Head of caudate nucleus (tissue), 42 donors: ENCODE measurements around the gene BTD.
A peak's percentile ranks its signal among the peaks of the same experiment; 100 is the strongest.

ENCODE experiments used
- DNase-seq, 42 donors: peaks; one replicate each; pipeline versions ENCODE4 v3.0.0 to v3.0.0-alpha.2; 2020 to 2021; ENCODE audit warnings: mixed read lengths in 7 of 42
- intact Hi-C: fragments of 100-400 bp; cut with DNase I; formaldehyde crosslinking; loops from one replicate; pipeline ENCODE4 v1.15.0; 2022

Gene BTD, protein sequence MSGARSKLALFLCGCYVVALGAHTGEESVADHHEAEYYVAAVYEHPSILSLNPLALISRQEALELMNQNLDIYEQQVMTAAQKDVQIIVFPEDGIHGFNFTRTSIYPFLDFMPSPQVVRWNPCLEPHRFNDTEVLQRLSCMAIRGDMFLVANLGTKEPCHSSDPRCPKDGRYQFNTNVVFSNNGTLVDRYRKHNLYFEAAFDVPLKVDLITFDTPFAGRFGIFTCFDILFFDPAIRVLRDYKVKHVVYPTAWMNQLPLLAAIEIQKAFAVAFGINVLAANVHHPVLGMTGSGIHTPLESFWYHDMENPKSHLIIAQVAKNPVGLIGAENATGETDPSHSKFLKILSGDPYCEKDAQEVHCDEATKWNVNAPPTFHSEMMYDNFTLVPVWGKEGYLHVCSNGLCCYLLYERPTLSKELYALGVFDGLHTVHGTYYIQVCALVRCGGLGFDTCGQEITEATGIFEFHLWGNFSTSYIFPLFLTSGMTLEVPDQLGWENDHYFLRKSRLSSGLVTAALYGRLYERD

DNA sequence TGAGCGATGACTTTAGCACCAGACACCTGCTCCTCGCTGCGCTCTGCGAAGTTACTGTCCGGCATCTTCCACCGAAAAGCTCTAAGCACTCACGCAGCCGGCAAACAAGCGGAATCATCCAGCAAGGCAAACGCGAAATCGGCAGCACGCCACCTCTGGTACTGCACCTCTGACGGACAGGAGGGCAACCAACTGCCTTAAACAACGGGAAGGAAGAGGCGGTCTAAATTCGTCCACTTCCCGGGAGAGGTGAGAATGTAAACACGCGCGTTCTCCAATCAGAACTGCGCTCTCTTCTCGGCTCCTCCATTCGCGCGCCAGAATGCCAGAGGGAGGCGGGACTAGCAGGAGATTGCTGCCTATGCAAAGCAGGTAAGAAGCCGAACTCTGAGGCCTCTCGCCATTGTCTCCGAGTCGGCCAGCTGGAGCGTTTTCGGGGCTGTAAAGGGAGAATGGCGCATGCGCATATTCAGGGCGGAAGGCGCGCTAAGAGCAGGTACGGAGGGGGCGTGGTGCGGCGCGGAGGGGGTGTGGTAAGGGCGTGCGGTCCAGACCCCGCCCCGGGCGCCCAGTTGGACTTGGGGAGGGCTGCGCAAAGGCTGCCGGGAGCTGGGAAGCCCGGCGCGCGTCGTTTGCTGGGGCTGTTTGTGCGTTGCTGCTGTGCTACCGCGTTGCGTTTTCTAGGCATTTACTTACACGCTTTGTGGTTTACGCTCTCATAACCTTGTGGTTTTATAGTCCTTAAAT is at the start of gene BTD, which contains the start of gene HACL1:
BTD (plus strand) TSS at position 347 of the 747 bp plus-strand sequence. CDS start 33,695 bp downstream, outside the sequence.
HACL1 (minus strand) TSS at position 171 of the 747 bp plus-strand sequence; CDS start at position 65, 106 bp downstream.
- intact Hi-C loops: no loop called here
- DNase-seq: peak; percentile 94 to 99 (median 98)

DNA sequence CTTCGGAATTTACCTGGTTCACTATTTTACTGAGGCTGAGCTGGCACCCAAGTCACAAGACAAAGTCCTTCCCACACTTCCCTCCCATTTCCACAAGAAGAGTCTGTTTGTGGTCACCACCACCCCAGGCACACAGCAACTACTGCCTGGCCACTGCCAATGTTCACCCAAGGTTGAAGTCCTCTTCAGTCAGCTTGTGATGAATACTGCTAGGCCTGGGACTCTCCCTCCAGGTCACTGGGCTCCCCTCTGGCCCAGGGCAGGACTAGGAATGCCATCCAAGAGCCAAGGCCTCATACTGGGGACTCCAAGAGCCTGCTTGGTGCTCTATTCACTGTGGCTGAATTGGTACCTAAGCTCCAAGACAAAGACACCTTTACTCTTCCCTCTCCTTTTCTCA is 49.6 kb upstream of the BTD start:
- intact Hi-C loops: no loop called here
- no peak for DNase-seq

DNA sequence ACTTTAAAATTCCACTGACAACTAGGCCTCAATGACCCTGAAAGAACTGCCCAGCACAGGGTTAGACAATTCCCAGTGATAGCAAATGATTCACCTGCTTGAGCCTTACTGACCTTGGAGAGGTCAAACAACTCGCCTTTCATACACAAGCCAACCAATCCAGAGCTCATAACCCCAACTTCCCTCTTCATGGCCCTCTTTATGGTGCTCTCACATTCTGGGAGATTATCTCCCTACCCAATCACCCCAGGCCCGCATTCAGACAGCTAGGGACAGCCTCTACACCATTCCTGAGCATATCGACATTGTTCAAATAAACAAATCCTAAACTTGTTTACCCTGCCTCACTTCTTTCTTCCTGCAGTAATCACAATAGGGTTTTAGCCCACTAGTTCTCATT is 47.8 kb upstream of the BTD start:
- no peak for DNase-seq
- intact Hi-C loops: no loop called here

DNA sequence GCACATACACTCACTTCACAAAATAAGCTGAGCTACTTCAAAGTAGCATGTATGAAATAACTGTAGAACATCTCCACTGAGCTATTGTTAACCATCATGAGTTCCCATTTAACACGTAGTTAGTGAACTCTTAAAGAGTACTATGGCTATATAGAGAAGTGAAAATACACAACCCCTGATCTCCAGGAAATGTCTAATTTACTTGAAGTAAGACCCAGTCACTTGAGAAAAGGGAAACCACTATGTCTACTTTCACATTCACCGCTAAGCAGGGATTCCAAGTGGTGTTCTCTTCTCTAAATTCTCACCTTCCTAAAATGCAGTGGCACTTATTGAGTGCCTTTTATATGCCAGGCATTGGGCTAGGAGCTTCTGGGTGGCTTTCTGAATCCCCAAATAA is 45.0 kb upstream of the BTD start:
- intact Hi-C loops: loop anchor here (5.0 kb wide), 1 partner anchor 354 kb away; no protein-coding TSS in a partner anchor
- no peak for DNase-seq

DNA sequence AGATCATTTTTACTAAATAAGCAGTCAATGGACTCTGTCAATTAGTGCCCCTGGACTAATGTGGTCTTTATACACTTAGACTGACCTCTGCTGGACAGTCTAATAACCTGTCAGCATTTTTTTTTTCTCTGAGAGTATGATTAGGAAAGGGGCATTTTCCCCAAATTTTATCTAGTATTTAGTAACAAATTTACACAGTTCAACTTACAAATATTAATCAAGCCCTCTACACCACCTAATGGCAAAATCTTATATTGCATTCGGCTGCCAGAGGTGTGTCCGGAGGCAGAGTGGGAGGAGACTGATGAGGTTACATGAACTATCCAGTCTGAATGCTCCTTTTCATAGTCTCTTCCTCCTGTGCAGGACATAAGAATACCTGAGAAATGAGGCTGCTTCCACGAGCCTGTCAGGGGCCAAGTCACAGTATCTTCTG is 44.0 kb upstream of the BTD start:
- peak in 17 of 42 donors; percentile 9 to 60 (median 30) for DNase-seq
- intact Hi-C loops: loop anchor here (5.0 kb wide), 1 partner anchor 355 kb away; no protein-coding TSS in a partner anchor

DNA sequence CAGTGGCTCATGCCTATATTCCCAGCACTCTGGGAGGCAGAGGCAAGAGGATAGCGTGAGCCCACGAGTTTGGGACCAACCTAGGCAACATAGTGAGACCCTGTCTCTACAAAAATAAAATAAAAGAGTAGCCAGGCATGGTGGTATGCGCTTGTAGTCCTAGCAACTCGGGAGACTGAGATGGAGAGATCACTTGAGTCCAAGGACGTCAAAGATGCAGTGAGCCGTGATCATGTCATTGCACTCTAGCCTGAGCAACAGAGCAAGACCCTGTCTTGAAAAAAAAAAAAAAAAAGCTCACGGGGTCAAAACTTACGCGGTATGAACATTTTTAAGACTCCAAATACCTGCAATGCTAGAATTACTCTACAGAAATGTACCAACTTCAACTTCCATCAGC is 43.0 kb upstream of the BTD start:
- intact Hi-C loops: loop anchor here (5.0 kb wide), 1 partner anchor 356 kb away; no protein-coding TSS in a partner anchor
- DNase-seq: no peak

DNA sequence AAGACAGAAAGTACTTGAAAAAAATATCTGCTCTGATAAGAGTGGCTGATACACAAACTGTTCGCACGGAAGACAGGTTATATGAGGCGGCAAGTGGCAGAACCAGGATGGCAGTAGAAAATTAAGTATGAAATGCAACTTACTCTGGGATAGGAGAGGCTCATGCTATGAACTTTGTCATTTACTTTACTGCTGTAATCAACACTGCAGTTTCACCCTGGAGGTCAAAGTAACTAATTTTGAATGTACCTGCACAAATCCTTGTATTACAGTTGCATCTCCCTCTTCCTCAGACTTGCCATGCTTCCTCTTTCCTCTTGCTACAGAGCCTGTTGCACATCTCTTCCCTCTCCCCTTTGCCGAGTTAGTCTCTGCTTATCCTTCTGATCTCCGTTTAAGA is 39.0 kb upstream of the BTD start:
- intact Hi-C loops: no loop called here
- no peak for DNase-seq

DNA sequence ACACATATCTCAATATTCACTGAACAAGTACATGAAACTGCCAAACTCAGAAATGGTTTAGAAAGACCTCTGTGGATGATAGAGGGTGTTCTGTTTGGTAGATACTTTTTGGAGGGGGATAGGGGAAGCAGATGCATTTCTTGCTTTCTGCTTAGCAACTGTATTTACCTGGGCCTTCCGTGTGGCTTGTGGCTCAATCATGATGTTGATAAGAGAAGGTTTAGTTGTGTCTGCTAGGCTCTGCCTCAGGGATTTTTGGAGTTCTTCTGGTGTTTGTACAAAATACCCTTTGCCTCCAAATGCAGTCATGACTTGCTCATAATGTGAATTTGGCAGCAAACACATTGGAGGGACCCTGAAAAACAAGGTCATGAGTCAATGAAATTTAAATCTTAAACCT is 38.4 kb upstream of the BTD start:
- no peak for DNase-seq
- intact Hi-C loops: no loop called here

DNA sequence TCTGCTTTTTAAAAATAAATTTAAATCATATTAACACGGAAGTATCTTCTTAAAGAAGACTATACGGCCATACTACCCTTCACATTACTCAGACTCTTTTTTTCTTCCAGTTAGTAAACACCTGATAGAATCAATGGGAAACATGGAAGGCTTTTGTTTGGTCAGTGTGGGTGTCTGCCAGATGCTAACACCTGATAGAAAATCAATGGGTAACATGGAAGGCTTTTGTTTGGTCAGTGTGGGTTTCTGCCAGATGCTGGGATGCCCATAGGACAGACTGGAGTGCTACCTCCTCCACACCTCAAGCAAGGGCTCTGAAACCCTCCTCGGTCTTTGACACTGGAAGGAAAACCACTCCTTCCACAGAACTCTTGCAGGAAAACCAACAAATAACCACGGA is 29.4 kb upstream of the BTD start:
- DNase-seq: no peak
- intact Hi-C loops: no loop called here

DNA sequence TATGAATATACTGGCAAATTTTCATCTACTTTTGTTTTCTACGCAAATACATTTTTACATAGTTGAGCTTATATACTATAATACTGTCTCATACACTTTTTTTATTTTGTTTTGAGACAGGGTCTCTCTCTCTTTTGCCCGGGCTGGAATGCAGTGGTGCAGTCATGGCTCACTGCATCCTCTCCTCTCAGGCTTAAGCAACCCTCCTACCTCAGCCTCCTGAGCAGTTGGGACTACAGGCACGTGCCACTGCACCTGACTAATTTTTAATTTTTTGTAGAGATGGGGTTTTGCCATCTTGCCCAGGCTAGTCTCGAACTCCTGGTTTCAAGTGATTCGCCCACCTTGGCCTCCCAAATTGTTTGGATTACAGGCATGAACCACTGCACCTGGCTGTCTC is 26.1 kb upstream of the BTD start:
- intact Hi-C loops: no loop called here
- DNase-seq: no peak

DNA sequence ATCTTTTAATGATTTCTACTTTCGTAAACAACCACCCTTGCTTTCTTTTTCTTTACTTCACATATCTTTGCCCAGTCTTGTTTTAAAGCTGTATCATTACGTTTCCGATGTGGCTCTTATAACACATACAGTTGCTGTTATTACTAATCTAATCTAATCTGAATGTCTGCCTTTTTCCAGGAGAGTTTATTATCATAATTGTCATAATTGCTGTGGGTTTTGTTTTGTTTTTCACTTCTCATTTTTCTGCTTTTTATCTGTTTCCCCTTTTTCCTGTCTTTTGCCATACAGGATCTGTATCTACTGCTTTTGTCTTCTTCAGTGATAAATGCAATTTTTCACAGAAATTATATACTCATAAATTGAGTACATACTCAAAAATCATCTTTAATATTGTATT is 25.1 kb upstream of the BTD start:
- intact Hi-C loops: no loop called here

DNA sequence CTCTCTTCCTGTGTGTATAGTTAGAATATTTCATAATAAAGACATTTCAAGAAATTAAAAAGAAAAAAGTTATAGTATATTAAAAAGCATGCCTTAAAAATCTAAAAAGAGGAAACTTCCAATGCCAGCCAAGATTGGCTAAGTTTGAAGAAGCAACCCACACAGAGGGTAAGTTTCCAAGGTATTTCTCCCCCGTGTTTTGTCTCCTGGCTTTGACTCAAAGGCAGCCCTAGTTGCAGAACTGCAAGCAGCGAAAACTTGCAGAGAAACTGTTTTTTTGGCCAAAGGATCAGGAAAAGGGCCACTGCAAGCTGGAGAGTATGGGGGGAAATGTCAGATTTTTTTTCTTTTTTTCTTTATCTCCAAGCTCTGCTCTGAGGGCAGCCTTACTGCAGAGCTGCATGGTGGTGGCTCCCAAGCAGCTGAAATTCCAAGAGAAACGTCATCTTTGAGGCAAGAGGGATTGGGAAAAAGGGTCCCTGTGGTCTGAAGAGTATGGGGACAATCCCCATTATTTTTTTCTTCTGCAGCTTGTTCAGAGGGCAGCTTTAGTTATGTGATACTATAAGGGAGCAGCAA is 23.2 kb upstream of the BTD start:
- intact Hi-C loops: no loop called here
- DNase-seq: peak in 22 of 42 donors; percentile 10 to 79 (median 36)

More for the DNA sequence above, 25.1 kb upstream of the BTD start:
- DNase-seq: no peak

DNA sequence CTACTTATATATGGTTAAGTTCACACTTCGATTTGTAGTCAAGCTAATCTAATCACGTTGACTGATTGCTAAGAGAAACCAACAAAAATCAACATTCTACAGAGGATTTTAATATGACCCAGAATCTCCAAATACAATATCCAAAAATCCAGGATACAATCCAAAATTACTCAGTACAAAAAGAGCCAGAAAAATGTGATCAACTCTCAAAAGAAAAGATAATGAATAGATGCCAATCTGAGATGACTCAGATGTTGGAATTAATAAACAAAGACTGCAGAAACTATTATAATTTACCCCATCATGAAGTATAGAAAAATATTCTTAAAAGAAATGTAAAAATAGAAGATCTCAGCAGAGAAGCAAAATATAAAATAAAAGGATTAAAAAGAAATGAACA is 22.5 kb upstream of the BTD start:
- no peak for DNase-seq
- intact Hi-C loops: no loop called here

DNA sequence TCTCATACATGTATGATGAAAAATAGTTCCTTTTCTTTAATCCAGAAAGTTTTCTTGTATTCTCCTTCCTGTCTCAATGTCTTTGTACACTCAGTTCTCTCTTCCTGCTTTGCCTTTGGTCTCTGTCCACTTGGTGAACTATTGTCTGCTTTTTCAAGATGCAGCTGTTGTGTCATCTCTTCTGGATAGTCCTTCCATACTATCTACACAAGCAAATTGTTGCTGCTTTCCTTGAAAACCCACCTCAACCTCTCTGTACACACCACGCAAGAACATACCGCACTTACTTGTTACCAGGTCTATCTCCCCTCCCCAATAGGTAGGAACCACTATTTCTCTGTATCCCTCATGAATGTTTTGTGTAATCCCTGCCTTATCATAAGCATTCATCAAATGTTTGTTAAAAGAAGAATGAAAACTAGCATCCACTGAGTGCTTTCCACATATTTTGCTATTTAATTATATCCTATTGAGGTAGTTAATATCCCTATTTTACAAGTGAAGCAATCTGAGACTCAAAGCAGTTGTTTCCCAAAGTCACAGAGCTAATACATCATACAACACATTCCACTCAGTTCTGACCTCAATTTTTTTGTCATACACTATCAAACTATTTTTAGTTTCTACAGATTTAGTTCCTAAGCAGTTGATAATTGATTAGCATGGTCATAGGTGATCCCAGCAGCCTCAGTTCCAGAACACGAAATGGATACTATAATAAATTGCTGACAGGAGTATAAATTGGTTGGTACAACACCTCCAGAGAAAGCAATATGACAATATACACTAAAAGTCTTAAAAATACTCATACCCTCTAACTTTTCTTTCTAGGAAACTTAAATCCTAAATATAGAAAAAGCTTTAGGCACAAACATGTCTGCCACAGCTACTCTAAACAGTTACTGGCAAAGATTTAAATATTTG is 19.8 kb upstream of the BTD start:
- intact Hi-C loops: no loop called here
- no peak for DNase-seq

DNA sequence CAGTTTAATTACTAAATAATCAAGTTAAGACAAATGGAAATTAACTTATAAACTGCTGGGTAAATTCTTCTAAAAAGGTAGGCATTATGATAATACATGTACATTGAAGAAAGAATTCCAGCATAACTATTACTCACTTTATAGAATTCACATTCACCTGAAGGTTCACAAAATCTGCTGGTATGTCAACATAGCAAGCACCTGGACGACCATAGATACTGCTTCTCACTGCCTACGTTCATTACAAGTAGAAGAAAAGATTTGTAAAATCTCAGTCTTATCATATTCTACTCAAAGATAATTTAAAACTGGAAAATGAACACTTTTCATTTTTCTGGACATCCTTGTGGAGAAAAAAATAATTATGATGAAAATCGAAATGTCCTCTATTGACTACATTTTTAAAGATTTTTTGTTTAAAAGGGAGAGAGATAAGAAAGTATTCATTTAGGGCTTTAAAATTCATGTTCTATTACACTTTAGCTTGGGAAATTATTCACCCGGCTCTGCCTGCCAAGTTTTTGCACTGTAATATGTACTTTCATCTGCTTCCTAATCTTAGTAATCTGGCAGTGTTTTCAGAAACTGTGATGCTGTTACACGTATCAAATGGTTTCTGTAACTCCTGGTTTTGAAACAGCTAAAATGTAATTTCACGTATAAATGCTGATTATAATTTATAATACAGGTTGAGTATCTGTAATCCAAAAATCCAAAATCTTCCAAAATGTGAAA is 16.3 kb upstream of the BTD start:
- intact Hi-C loops: no loop called here
- peak in 1 of 42 donors; percentile 21 for DNase-seq

DNA sequence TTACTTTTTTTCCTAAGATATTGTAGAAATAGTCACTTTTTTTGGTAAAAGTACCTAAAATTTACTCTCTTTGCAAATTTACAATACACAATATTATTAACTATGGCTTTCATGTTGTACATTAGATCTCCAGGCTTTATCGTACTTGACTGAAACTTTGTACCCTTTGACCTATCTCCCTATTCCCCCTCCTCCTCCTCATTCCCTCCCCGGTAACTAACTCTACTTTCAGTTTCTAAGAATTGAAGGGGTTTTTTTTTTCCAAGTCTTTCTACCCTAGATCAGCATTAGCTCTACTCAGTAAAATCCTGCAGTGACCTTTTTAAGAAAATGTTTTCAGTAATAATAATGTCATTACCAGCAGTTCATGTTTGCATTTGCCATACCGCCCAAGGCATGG is 10.3 kb upstream of the BTD start:
- no peak for DNase-seq
- intact Hi-C loops: no loop called here

DNA sequence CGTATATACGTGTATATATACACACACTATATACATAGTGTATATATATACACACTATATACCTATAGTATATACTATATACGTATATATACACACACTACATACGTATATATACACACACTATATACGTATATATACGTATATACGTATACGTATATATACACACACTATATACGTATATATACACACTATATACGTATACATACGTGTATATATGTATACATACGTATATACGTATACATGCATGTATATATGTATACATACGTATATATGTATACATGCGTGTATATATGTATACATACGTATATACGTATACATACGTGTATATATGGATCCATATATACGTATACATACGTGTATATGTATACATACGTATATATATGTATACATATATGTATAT is 9.6 kb upstream of the BTD start:
- intact Hi-C loops: no loop called here
- DNase-seq: no peak

DNA sequence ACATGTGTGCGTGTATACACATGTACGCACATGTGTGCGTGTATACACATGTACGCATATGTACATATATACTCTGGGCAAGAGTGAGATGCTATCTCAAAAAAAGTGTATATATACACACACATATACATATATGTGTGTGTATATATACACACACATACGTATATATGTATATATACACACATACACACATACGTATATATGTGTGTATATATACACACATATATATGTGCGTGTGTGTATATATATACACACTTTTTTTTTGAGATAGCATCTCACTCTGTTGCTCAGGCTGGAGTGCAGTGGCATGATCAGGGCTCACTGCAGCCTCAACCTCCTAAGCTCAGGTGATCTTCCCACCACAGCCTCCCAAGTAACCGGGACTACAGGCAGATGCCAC is 8.6 kb upstream of the BTD start:
- intact Hi-C loops: no loop called here
- no peak for DNase-seq
